ENCODE results near the gene SCYL2.
"Not testable (repeated sequence)": the region's sequence is repeated elsewhere in the genome, so short reads cannot be mapped to it uniquely, and the experiment has no call there.

Gene SCYL2, protein sequence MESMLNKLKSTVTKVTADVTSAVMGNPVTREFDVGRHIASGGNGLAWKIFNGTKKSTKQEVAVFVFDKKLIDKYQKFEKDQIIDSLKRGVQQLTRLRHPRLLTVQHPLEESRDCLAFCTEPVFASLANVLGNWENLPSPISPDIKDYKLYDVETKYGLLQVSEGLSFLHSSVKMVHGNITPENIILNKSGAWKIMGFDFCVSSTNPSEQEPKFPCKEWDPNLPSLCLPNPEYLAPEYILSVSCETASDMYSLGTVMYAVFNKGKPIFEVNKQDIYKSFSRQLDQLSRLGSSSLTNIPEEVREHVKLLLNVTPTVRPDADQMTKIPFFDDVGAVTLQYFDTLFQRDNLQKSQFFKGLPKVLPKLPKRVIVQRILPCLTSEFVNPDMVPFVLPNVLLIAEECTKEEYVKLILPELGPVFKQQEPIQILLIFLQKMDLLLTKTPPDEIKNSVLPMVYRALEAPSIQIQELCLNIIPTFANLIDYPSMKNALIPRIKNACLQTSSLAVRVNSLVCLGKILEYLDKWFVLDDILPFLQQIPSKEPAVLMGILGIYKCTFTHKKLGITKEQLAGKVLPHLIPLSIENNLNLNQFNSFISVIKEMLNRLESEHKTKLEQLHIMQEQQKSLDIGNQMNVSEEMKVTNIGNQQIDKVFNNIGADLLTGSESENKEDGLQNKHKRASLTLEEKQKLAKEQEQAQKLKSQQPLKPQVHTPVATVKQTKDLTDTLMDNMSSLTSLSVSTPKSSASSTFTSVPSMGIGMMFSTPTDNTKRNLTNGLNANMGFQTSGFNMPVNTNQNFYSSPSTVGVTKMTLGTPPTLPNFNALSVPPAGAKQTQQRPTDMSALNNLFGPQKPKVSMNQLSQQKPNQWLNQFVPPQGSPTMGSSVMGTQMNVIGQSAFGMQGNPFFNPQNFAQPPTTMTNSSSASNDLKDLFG

DNA sequence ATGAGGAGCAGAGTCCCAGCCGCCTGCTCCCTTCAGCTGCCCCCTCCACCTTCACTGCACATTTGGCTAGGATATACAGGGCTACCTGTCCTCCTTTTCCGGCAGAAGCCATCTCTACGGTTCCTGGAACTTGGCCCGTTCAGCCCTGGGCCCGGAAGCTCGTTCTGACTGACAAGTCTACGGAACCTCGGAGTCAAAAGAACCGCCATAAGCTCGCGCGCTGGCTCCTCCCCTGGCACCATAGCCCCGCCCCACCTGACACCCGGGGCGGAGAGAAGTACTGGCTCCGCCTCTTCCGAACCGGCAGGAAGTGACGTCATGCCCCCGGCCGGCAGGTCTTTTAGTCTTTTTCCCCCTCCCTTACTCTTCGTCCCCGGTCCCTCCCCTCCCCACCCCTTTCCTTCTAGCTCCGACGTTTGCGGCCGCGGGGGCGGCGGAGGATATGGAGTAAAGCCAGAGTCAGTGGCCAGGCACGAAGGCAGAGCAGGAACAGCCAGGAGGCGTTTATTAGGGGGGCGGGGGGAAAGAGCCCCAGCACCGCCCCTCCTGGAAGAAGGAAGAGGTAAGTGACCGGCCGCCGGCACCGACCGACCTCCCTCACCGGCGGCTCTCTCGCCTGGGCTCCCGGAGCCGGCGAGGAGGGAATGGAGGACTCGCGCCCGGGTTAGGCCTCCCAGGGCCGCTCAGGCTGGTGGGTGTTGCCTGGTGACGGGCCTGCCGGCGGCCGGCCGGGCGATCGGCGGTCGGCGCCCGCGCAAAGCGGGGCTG lies at the start of gene SCYL2, which contains the start of gene DEPDC4:
TSS of gene SCYL2 (plus strand) at position 343 of the 768 bp plus-strand sequence. CDS start 15,794 bp downstream, outside the sequence.
TSS of gene DEPDC4 (minus strand) at position 245 of the 768 bp plus-strand sequence. CDS start at position 242, 3 bp downstream.
- peak; percentile 98 for DNase-seq

DNA sequence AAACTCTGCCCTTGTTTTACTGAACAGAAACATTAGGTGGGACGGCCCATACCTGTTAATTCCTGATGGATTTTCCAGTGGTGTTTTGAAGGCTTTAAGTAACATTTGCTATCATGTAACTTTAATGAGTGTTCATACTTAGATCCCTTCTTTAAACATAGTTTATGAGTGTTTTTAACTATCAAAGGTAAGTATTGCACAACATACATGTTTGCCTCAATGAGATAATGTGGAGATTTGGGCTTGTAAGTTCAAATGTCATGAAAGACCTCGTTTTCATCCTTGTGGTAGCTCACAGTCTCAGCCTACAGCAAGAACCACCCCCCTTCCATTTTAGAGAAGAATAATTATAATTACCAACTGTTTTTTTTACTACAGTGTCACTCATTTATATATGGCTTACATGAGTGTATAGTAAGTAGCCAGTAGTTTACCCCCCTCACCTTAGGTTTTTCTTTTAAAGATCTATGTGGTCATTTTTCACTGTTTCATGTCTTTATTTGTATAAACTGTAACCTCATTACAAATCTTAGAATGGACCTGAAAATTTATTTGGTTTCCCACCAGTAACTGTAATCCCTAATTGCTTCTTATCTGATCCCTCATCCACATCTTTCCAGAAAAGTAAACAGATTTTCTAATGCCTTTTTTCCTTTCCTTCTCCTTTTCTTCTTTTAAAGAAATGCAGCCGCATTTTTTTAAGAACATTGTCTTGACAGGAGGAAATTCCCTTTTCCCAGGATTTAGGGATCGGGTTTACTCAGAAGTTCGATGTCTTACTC lies 47.5 kb upstream of the SCYL2 start:
- no peak for DNase-seq

DNA sequence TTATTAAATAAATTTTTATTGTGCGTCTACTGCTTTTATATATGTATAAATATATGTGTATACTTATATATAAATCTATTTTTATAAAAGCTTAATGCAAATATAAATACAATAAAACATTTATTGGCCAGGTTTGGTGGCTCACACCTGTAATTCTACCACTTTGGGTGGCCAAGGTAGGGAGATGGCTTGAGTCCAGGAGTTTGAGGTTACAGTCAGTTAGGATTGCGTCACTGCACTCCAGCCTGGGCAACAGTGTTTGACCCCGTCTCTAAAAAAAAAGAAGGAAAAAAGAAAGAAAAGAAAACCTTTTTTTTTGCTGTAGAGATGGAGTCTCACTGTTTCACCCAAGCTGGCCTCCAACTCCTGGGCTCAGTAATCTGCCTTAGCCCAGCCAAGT lies 45.5 kb upstream of the SCYL2 start:
- no peak for DNase-seq

DNA sequence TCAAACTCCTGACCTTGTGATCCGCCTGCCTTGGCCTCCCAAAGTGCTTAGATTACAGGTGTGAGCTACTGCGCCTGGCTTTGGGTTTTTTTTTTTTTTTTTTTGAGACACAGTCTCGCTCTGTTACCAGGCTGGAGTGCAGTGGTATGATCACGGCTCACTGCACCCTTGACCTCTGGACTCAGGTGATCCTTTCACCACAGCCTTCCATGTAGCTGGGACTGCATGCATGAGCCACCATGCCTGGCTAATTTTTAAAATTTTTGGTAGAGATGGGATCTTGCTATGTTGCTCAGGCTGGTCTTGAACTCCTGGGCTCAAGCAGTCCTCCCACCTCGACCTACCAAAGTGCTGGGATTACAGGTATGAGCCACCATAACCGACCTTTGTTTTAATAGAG lies 44.8 kb upstream of the SCYL2 start:
- not testable (repeated sequence) for DNase-seq

DNA sequence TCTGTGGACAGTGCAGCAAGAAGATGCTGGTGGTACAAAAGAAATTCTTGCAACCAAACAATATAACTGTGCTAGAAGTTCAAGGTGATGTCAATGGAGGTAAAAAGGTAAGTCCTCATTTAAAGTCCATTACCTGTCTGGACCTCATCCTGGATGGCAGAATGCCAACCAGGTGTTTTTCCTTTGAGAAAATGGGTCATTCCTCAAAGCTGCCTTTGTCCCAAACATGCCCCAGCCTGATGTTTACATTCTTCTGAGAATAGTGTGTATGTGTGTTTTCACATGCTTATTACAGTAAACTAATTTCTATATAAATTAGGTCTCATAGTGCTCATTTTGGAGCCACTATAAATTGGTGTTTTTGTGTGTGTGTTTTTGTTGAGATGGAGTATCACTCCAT lies 41.5 kb upstream of the SCYL2 start:
- no peak for DNase-seq

DNA sequence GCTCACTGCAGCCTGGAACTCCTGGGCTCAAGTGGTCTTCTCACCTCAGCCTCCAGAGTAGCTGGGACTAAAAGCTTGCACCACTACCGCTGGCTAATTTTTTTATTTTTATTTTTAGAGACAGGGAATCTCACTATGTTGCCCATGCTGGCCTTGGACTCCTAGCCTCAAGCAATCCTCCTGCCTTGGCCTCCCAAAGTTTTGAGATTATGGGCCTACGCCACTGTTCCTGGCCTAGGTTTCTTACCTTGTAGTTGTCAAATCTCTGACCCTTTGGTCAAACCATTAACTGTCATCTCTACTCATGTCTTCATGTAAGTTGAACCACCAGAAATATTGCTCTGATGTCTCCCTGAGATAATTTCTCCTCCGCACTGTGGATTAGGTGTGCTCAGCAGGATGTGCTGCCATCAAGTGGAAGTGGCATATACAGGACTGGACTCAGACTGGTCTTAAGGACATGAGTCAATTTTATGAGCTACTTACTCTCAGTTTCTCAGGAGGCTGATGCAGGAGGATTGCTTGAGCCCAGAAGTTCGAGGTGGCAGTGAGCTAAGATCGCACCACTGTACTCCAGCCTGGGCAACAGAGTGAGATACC lies 37.8 kb upstream of the SCYL2 start:
- DNase-seq: peak; percentile 14

DNA sequence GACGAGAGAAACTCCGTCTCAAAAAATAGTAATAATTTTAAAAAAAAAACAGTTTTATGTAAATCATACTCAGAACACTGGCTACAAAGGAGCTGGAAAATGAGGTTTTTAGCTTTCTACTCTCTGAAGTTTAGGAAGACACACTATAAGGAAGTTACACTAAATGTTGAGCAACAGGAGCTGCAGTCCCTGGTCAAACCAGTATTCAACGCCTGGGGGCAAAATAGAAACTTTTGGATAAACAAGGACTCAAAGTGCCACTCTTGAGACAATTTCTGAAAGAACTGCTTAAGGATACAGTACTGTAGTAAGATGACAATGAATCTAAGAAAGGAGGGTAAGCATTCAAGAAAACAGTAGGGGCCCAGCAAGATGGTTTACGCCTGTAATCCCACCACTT lies 37.1 kb upstream of the SCYL2 start:
- no peak for DNase-seq

DNA sequence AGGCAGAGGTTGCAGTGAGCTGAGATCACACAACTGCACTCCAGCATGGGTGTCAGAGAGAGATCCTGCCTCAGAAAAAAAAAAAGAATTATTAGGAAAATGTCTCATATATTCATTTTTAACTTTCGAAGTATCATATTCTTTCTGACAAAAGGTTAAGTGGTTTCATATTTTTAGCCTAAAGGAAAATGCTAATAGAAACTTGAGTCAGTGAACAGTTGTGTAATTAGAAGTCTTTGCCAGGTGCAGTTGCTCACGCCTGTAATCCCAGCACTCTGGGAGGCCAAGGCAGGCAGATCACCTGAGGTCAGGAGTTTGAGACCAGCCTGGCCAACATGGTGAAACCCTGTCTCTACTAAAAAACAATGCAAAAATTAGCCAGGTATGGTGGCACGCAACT lies 35.1 kb upstream of the SCYL2 start:
- DNase-seq: not testable (repeated sequence)

DNA sequence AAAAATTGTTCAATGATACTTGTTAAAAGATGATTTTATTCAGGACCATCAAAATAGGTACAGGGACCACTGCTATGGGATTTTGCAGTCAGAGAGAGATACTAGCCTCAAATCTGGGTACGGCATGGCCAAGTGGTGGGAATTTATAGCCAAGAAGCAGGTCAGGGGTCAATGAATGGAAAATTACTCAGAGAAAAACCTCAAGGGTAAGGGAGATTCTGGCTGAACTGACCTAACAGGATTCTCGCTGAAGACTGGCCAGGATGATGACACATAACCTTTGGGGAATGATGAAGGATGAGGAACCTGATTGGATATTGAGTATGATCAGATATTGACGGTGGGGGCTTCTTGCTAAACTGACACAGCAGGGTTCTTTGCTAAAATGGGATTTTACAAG lies 32.8 kb upstream of the SCYL2 start:
- DNase-seq: peak; percentile 45

DNA sequence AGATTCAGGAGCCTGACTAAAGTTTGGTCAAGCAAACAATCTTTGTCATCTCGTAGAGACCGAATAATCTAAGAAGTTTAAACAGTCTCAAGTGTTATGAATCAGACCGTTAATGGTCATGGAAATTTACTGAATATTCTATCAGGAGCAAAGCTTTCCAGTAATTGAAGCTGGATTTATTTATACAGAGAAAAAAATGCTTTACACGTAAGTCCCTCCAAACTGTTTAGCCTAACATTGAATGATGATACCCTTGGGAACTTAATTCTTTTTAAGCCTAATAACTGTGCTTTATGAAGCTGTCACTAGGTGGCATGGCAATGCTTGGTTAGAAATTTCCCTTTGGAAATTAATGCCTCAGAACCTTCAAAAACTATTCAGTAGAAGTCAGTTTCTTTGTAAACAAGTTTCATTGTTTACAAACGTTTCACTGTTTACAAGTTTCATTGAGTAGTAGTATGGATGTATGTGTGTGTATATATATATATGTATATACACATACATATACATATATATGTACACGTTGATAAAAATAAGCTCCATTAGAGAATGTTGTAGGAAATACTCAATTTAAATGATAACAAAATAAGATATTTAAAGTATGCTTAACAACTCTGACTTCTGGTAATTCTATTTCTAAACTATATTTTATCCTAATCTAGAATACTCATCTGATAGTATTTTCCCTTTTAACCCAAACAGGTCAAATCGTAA lies 32.2 kb upstream of the SCYL2 start:
- peak; percentile 70 for DNase-seq

DNA sequence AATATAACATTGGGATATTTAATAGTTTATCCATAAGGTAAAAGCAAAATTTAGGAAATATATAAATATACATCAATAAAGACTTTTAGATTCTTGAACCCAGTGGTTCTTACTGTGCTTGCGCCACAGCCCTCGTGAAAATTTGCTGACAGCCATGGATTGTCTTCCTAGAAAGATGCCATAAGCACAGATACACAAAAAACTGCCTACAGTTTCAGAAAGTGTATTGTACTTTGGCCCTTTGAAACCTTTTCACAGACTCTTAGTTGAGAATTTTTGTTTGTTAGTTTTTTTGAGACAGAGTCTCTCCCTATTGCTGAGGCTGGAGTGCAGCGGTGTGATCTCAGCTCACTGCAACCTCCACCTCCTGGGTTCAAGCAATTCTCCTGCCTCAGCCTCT lies 28.2 kb upstream of the SCYL2 start:
- no peak for DNase-seq

DNA sequence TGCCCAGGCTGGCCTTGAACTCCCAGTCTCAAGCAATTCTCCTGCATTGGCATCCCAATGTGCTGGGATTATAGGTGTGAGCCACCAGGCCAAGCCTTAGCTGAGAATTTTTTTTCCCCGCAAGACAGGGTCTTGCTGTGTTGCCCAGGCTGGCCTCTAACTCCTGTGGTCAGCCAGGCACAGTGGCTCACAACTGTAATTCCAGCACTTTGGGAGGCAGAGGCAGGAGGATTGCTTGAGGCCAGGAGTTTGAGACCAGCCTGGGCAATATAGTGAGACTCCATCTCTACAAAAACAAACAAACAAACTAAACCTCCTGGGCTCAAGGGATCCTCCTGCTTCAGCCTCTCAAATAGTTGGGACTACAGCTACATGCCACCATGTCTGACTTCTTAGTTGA lies 27.4 kb upstream of the SCYL2 start:
- DNase-seq: no peak

DNA sequence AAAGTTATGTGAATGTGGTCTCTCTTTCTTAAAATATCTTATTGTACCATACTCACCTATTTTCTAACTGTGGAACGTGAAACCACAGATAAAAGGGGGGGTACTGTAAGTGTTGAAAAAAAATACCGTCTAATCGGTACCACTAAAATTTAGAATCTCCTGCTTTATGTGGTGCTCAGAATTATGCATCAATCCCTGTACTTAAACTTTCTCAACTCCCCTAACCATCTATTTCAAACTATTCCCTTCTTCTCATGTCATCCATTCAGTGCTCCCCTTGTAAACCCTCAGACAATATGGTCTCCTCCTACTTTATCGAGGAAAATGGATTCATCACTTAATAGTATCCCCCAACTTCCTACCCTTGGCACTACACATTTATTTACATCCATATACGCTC lies 23.8 kb upstream of the SCYL2 start:
- no peak for DNase-seq

DNA sequence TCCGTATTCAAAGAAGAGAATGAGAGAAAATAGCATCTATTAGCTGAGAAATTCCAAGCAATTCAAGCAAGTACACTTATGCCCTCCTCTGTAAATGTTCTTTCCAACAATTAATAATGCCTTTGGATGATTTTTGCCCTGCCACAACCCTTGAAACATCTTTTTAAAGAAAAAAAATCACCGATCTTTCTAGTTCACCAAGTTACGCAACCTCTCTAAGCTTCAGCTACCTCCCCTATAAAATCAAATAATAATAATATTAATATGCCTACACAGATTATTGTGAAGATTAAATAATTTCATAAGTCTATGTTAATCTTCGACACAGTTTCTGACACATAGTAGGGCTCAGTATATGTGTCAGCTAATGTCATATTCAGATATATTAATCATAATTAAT lies 19.2 kb upstream of the SCYL2 start:
- DNase-seq: no peak

DNA sequence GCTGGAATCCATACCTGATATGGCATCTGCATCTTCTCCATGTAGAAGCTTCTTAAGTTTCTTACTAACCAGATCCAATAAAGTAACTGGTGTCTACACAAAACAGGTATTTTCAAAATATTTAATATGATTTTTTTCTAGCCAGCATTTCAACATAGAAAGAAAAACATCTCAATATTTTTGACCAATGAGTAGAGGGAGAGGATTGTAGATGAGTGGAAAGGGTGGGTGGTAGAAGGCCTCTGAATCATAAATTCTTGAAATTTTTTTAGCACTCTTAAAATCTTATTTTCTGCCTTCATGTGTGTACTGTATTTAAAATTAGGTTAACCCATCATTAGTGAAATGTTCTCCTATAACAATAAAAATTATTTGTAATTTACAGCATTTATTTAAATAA lies 18.1 kb upstream of the SCYL2 start:
- peak; percentile 16 for DNase-seq

DNA sequence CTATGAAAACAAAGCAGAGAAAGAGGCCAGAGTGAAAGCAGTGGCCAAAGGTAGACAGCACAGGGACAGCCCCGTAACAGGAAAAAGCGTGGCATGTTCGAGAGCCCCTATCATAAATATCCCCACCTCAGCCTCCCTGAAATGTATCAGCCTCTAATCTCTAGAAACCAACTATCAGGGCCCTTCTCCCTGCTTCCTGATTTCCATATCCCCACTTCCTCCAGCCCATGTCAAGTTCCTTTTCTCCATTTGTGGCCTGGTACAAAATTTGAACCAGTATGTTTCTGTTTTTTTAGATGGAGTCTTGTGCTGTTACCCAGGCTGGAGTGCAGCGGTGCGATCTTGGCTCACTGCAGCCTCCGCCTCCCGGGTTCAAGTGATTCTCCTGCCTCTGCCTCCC lies 17.0 kb upstream of the SCYL2 start:
- no peak for DNase-seq

DNA sequence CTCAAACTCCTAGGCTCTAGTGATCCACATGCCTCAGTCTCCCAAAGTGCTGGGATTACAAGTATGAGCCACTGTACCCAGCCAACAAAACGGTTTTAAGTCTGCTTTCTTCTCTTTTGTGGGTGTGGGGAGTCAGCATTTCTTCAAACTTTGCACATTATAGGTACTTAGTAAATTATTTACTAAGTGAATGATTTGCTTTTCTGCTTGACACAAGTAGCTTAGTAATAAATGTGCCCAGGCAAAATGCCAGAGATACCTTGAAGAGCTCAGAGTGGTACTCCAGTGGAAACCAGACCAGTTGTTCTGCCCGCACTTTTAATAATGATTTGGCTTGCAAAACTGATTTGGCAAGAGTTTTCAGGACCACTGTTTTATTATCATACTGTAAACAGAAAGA lies 15.1 kb upstream of the SCYL2 start:
- no peak for DNase-seq

DNA sequence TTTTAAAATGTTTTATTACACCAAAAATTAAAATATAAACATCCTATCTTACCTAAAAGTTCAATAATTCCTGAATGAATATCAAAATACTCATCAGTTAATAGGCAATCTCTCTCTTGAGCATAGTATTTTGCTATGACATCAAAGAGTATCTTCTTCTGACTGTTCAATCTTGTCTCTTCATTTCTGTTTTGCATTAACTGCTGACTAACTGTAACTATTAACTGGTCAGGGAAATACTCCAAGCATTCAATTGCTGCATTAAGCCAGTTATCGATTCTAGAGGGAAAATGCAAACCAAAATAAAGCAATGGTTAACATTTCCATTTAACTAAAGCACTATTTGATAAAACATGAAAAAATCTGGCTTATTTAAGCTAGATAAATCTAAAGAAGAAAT lies 13.5 kb upstream of the SCYL2 start:
- DNase-seq: no peak

DNA sequence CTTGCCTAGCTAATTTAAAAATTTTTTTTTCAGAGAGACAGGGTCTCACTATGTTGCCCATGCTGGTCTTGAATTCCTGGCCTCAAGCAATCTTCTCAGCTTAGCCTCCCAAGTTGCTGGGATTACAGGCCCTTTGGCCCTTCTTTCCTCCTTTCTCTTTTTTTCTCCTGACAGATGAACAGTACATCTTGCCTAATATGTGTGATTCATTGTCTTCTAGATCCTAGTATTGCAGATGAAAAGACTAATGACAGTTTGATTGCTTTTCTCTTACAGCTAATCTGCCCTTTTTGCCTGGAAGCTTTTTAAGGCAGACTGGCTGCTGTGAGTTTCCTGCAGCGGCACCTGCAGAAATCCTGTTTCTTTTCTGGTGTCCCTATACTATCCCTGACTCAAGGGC lies 12.1 kb upstream of the SCYL2 start:
- DNase-seq: no peak

DNA sequence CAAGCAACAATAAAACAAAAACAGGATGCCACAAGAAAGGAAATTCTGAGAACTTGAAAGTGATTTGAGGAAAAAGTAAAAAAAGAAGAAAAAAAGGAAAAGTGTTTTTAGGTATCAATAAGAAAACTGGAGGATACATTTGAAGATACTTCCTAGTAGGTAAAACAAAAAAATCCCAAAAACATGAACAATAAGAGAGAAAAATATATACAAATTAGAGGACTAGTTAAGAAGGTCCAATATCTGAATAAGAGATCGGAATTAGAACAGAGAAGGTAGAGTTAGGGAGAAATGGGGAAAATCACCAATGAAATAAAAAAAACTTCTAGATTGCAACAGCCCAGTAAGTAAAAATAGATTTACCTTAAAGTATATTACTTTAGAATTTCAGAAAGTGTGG lies 8.8 kb upstream of the SCYL2 start:
- no peak for DNase-seq

DNA sequence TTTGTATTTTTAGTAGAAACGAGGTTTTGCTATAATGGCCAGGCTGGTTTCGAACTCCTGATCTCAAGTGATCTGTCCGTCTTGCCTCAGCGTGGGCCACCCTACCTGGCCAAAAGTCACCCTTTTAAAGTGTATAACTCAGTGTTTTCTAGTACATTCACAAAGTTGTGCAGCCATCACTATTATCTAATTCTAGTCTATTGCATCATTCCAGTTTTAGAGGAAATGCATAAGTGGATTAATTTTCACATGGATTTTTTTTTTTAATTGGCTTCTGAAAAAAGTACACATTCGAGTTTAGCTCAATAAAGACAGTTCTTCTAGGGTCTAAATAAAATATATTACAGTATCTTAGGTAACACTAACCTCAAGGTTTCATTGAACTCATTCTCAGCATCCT lies 3.8 kb upstream of the SCYL2 start:
- DNase-seq: no peak

Measured in fibroblast of upper back skin (primary cell).